ENCODE results near the gene OR5P2.
A peak's percentile ranks its signal among the peaks of the same experiment; 100 is the strongest.
"Not testable (repeated sequence)": the region's sequence is repeated elsewhere in the genome, so short reads cannot be mapped to it uniquely, and the experiment has no call there.

Gene OR5P2, protein sequence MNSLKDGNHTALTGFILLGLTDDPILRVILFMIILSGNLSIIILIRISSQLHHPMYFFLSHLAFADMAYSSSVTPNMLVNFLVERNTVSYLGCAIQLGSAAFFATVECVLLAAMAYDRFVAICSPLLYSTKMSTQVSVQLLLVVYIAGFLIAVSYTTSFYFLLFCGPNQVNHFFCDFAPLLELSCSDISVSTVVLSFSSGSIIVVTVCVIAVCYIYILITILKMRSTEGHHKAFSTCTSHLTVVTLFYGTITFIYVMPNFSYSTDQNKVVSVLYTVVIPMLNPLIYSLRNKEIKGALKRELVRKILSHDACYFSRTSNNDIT

GRCh38 chr11:7796842-7797241 lies at the start of gene OR5P2:
Gene OR5P2 (minus strand): TSS chr11:7796942. CDS start chr11:7796942, 0 bp downstream.
- no peak for DNase-seq (ENCODE audit: low read depth)

DNA sequence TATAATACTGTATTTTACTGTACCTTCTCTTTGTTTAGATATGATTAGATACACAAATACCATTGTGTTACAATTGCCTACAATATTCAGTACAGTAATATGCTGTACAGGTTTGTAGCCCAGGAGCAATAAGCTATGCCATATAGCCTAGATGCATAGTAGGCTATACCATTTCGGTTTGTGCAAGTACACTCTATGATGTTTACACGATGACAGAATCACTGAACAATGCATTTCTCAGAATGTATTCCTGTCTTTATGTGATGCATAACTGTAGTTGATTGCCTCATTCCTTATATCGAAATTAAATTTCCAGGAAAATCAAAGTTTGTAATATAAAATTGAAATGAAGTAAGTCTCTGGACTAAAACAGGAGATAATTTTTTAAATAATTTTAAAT lies 49.3 kb upstream of the OR5P2 start:
- DNase-seq (ENCODE audit: low read depth), result no peak

GRCh38 chr11:7844986-7845385 lies 48.2 kb upstream of the OR5P2 start:
- no peak for DNase-seq (ENCODE audit: low read depth)

GRCh38 chr11:7844521-7844920 lies 47.8 kb upstream of the OR5P2 start:
- DNase-seq (ENCODE audit: low read depth), result no peak

DNA sequence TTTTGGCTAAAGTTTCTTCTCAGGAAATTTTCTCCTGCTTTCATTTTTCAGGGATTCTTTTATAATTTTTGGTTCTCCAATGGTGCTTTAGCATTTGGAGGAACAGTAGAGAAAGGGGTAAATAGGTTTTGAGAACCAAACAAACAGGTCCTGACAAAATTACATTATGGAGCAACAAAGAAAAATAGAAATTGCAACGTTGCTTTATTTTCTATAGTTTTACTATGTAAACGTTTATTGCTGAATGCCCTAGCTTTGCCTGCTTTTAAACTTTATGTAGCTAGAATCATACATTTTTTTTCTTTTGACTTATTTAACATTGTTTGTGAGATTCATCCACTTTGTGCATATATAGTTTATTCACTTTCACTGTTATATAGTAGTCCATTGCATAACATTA lies 43.8 kb upstream of the OR5P2 start:
- DNase-seq (ENCODE audit: low read depth), result no peak

DNA sequence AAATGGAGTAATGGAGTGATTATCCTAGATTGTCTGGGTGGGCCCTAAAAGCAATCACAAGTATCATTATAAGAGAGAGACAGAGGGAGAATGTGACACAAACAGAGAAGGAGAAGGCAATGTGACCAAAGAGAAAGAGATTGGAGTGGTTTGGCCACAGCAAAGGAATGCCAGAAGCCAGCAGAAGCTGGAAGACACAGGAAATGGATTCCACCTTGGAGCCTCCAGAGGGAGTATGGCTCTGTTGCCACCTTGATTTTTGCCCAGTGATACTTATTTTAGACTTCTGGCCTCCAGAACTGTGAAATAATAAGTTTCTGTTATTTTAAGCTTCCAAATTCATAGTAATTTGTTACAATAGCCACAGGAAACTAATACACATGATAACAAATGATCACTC lies 36.8 kb upstream of the OR5P2 start:
- no peak for DNase-seq (ENCODE audit: low read depth)

GRCh38 chr11:7830740-7831139 lies 34.0 kb upstream of the OR5P2 start, which contains the start of gene OR5P3:
Gene OR5P3 (minus strand): TSS chr11:7830840.
- no peak for DNase-seq (ENCODE audit: low read depth)

DNA sequence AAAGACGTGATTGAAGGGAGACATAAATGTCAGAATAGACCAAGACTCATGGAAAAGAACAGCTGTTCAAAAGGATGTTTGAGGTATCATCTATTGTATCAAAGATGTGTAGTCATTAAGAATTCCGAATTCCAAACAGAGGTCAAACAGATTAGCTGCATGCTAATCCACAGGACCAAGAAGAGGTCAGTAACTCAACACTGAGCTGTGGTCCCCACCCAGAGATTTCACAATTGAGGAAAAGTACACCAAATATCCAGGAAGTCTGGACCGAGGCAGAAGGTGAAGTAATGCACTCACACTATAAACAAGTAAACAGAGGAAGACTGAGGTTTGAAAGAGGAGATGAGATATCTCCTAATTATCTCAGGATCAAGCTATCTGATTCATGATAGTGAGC lies 29.6 kb upstream of the OR5P2 start:
- no peak for DNase-seq (ENCODE audit: low read depth)

DNA sequence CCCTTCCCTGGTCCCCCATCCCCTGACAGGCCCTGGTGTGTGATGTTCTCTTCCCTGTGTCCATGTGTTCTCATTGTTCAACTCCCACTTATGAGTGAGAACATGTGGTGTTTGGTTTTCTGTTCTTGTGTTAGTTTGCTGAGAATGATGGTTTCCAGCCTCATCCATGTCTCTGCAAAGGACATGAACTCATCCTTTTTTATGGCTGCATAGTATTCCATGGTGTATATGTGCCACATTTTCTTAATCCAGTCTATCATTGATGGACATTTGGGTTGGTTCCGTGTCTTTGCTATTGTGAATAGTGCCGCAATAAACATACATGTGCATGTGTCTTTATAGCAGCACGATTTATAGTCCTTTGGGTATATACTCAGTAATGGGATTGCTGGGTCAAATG lies 23.7 kb upstream of the OR5P2 start:
- DNase-seq (ENCODE audit: low read depth), result not testable (repeated sequence)

- not testable (repeated sequence) for DNase-seq (ENCODE audit: low read depth)
Observed at GRCh38 chr11:7814897-7815296, 18.2 kb upstream of the OR5P2 start.

GRCh38 chr11:7810301-7810700 lies 13.6 kb upstream of the OR5P2 start:
- not testable (repeated sequence) for DNase-seq (ENCODE audit: low read depth)

GRCh38 chr11:7793233-7793632 lies 3.5 kb downstream of the OR5P2 start:
- no peak for DNase-seq (ENCODE audit: low read depth)

DNA sequence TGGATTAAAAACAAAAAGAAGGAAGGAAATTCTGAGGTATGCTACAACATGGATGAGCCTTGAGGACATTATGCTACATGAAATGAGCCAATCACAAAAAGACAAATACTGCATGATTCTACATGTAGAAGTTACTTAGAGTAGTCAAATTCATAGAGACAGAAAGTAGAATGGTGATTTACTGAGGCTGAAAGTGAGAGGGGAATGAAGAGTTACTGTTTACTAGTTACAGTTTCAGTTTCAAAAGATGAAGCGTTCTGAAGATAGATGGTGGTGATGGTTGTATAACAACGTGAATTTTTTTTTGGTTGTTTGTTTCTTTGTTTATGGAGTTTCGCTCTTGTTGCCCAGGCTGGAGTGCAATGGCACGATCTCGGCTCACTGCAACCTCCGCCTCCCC lies 9.5 kb downstream of the OR5P2 start:
- DNase-seq (ENCODE audit: low read depth), result no peak

- no peak for DNase-seq (ENCODE audit: low read depth)
Observed at GRCh38 chr11:7775689-7776088, 21.1 kb downstream of the OR5P2 start.

DNA sequence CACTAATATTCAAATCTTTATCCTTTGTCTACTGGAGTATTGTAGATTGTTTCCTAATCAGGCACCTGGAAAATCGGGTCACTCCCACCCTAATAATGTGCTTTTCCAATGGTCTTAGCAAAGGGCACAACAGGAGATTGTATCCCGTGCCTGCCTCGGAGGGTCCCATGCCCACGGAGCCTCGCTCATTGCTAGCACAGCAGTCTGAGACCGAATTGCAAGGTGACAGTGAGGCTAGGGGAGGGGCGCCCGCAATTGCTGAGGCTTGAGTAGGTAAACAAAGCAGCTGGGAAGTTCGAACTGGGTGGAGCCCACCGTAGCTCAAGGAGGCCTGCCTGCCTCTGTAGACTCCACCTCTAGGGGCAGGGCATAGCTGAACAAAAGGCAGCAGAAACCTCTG lies 32.4 kb downstream of the OR5P2 start:
- DNase-seq (ENCODE audit: low read depth), result not testable (repeated sequence)

- DNase-seq (ENCODE audit: low read depth), result no peak
Observed at GRCh38 chr11:7759010-7759409, 37.7 kb downstream of the OR5P2 start.

DNA sequence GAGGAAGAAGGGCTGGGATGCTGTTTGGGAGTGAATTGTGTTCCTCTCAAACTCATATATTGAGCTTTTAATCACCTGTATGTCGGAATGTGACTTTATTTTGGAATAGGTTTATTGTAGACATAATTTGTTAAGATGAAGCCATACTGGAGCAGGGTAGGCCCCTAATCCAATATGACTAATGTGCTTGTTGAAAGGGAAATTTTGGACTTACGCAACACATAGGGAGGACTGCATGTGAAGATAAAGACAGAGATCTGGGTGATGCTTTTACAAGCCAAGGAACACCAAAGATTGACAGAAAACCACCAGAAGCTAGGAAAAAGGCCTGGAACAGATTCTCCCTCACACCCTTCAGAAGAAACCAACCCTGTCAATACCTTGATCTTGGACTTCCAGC lies 47.3 kb downstream of the OR5P2 start:
- DNase-seq (ENCODE audit: low read depth), result peak; percentile 11
